Thyroid gland (tissue), 4 donors: ENCODE measurements around the gene CPT1C.
A peak's percentile ranks its signal among the peaks of the same experiment; 100 is the strongest.

Source experiments
- POLR2A ChIP-seq, 2 donors: fragments of 450-650 bp; IDR thresholded peaks; one replicate each; pipeline ENCODE4 v1.6.1; 2017; ENCODE audit warnings: antibody characterized with exemption in 2 of 2, mild to moderate bottlenecking in 2 of 2, moderate library complexity in 1 of 2
- TF ChIP-seq, protein P1 (sequence below), 6 experiments: fragments of 200-600 bp in 3 of 6; fragments of 450-650 bp in 3 of 6; sonication (generic) in 3 of 6; IDR thresholded peaks; one replicate each; pipeline ENCODE4 v1.5.1; 2016 to 2019; ENCODE audit warnings: antibody characterized with exemption in 6 of 6, mild to moderate bottlenecking in 2 of 6, inconsistent platforms in 1 of 6, moderate library complexity in 1 of 6

GRCh38 chr19:49677901-49678674 is 12.8 kb upstream of the CPT1C start:
- TF ChIP-seq, protein P1, sequence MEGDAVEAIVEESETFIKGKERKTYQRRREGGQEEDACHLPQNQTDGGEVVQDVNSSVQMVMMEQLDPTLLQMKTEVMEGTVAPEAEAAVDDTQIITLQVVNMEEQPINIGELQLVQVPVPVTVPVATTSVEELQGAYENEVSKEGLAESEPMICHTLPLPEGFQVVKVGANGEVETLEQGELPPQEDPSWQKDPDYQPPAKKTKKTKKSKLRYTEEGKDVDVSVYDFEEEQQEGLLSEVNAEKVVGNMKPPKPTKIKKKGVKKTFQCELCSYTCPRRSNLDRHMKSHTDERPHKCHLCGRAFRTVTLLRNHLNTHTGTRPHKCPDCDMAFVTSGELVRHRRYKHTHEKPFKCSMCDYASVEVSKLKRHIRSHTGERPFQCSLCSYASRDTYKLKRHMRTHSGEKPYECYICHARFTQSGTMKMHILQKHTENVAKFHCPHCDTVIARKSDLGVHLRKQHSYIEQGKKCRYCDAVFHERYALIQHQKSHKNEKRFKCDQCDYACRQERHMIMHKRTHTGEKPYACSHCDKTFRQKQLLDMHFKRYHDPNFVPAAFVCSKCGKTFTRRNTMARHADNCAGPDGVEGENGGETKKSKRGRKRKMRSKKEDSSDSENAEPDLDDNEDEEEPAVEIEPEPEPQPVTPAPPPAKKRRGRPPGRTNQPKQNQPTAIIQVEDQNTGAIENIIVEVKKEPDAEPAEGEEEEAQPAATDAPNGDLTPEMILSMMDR (IDR thresholded peaks at IDR 0.05), result peak in 5 of 6 experiments; percentile 41 to 60 (median 52)
- no peak for TF ChIP-seq POLR2A (IDR thresholded peaks at IDR 0.05)
